ENCODE results near the gene ERI3. TPM values are rescaled to one million over a fixed set of nuclear protein-coding genes. Genes with fewer than 3 reads are reported as not detected.

ERI3 gene
- total RNA-seq, 4 donors from 2014 or later, result 14.0 to 29.2 (median 22.8) TPM

DNA sequence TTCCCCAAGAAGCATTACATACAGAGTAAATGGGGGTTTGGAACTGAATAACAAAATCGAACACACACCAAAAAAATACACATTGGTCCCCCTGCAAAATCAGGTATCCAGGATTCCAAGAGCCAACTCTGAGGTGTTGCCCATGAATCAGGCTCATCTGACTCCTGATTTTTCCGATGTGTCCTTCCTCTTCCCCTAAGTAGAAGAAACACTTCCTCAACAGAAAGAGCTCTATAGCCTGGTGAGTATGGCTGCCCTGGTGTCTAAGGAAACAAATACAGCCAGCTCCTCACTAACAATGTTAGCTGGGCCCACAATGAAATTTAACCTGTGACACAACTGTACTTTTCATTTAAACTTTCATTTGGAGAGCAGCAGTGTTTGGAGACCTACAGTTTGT, 33.6 kb downstream of the ERI3 start:
- H3K27me3 ChIP-seq, result no peaks in the 10 kb centered on the region
- H3K4me3 ChIP-seq, result no peak overlapping the region
- DNase-seq, result no peak
- H3K4me1 ChIP-seq, result no peaks in the 10 kb centered on the region
- TF ChIP-seq, protein P1, sequence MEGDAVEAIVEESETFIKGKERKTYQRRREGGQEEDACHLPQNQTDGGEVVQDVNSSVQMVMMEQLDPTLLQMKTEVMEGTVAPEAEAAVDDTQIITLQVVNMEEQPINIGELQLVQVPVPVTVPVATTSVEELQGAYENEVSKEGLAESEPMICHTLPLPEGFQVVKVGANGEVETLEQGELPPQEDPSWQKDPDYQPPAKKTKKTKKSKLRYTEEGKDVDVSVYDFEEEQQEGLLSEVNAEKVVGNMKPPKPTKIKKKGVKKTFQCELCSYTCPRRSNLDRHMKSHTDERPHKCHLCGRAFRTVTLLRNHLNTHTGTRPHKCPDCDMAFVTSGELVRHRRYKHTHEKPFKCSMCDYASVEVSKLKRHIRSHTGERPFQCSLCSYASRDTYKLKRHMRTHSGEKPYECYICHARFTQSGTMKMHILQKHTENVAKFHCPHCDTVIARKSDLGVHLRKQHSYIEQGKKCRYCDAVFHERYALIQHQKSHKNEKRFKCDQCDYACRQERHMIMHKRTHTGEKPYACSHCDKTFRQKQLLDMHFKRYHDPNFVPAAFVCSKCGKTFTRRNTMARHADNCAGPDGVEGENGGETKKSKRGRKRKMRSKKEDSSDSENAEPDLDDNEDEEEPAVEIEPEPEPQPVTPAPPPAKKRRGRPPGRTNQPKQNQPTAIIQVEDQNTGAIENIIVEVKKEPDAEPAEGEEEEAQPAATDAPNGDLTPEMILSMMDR (IDR thresholded peaks at IDR 0.05), result no peak
- TF ChIP-seq POLR2A (IDR thresholded peaks at IDR 0.05), result no peak
- H3K36me3 ChIP-seq, result peaks cover 0 to 17% (median 0%) of the 10 kb centered on the region in 3 donors
- no peaks in the 10 kb centered on the region for H3K9me3 ChIP-seq
- no peak overlapping the region for H3K27ac ChIP-seq

DNA sequence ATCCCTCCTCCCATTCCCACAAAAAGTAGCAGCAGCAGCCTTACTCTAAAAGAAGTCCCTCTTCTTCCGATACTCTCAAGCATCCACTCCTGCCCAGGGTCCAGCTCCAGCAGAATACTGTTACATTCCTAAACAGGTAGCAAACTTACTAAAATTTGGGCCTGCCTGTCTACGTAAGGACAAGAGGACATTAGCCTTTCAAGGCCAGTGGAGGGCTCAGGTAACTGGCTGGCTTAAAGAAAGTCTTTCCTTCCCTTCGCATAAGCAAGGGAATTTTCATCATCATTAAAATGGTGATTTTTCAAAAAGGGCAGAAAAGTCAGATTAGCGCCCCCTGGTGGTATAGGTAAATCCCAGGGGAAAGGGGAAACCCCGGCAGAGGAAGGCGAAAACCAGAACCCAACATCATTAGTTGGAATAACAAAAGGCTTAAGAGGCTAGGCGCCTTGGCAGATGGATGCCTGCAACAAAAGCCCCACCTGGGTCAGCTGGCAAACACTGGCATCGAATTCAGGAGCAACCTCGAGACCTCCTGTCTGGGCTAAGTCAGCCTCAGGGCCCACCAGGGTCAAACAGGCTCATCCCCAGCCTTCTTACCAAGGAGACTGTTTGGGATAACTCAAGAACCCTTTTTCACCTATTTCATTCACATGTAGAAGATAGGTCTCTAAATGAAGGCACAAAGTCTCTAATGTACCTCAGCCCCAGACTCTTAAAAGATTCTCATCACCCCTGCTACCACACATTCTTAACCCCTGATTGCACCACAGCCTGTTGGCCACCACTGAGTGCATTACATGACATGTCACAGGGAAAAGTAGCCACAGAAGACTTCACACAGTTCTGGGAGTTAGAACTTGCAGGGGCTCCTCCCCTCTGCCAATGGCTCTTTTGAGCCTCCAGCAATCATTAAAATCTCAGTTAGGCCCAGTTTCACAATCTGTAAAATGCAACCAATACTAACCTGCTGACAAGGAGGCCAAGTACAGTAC, 36.7 kb downstream of the ERI3 start:
- peak in 1 of 3 donors; percentile 65 for DNase-seq
- peaks cover 0 to 34% (median 0%) of the 10 kb centered on the region in 3 donors for H3K36me3 ChIP-seq
- TF ChIP-seq, protein P1 (IDR thresholded peaks at IDR 0.05), result peak; percentile 63 to 93 (median 75)
- TF ChIP-seq POLR2A (IDR thresholded peaks at IDR 0.05), result no peak
- H3K27ac ChIP-seq, result no peak overlapping the region
- no peaks in the 10 kb centered on the region for H3K9me3 ChIP-seq
- no peaks in the 10 kb centered on the region for H3K4me1 ChIP-seq
- no peak overlapping the region for H3K4me3 ChIP-seq
- no peaks in the 10 kb centered on the region for H3K27me3 ChIP-seq

DNA sequence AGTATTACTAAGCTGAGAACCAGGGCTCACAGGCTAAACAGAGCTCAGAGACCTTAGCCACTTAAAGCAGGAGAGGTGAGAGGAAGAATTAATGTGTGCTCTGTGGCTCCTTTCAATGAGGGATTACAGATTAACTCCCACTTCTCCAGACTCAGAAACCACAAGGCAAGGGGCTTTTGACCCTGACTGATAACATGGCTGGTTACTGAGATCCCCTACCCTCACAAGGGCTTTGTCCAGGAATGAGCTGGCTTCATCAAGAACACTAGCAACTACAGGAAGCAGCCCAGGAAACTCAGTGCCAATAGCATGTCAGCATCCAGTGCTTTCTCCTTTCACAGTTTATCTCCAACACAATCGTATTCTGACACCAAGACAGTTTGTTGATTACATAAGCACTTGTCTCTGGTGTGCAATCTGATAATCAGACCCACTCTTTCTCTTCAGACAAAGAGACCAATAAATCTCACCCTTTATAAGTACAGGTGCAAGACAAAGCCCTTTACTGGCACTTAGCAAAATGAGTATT, 38.8 kb downstream of the ERI3 start:
- no peaks in the 10 kb centered on the region for H3K4me1 ChIP-seq
- TF ChIP-seq POLR2A (IDR thresholded peaks at IDR 0.05), result no peak
- TF ChIP-seq, protein P1 (IDR thresholded peaks at IDR 0.05), result no peak
- H3K27ac ChIP-seq, result no peak overlapping the region
- DNase-seq, result no peak
- peaks cover 0 to 54% (median 0%) of the 10 kb centered on the region in 3 donors for H3K36me3 ChIP-seq
- H3K27me3 ChIP-seq, result no peaks in the 10 kb centered on the region
- H3K4me3 ChIP-seq, result no peak overlapping the region
- no peaks in the 10 kb centered on the region for H3K9me3 ChIP-seq

DNA sequence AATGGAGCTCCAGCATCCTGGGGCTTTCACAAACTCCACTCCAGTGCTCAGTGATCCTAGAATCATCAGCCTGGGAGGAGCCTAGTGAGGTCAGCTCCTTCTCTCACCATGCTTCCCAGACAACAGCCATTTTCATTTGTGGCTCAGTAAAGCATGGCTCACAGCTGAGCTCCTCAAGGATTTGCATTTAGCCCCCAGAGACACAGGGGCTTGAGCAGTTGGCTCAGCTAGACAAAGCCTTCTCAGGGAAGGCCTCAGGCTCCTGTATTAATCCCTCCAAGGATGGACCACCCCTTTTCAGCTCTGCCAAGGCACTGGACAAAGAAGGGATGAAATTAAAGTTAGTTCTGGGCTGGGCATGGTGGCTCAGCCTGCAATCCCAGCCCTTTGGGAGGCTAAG, 39.5 kb downstream of the ERI3 start:
- Histone ChIP-seq H3K4me3 (no peak overlapping the region), H3K27ac (no peak overlapping the region), H3K9me3 (no peaks in the 10 kb centered on the region), H3K36me3 (peaks cover 0 to 58% (median 0%) of the 10 kb centered on the region in 3 donors), H3K27me3 (no peaks in the 10 kb centered on the region), H3K4me1 (no peaks in the 10 kb centered on the region)
- DNase-seq, result no peak
- TF ChIP-seq POLR2A (IDR thresholded peaks at IDR 0.05), result no peak
- TF ChIP-seq, protein P1 (IDR thresholded peaks at IDR 0.05), result no peak

DNA sequence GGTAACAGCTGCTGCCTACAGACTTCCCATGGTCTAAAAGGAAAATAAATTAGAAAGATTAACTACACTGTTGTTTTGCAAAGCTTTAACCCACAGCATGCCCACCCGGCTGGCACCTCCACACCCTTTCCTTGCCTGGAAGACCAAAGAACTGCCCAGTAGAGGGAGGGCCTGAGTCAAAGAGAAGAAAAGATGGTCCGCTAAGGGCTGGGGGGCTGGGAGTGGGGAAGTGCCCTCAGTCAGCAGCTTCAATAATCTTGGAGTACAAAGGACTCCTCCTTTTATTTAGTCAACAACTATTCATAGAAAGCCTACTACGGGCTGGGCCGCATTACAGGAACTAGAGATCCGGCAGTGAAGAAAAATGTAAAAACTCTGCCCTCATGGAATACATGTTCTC, 40.6 kb downstream of the ERI3 start:
- no peak for DNase-seq
- no peak overlapping the region for H3K27ac ChIP-seq
- TF ChIP-seq, protein P1 (IDR thresholded peaks at IDR 0.05), result no peak
- no peak for TF ChIP-seq POLR2A (IDR thresholded peaks at IDR 0.05)
- H3K27me3 ChIP-seq, result no peaks in the 10 kb centered on the region
- H3K36me3 ChIP-seq, result peaks cover 0 to 60% (median 0%) of the 10 kb centered on the region in 3 donors
- no peaks in the 10 kb centered on the region for H3K4me1 ChIP-seq
- H3K4me3 ChIP-seq, result no peak overlapping the region
- no peaks in the 10 kb centered on the region for H3K9me3 ChIP-seq
